Measurements from ENCODE around the gene IGLL1.
"Not testable (repeated sequence)": the region's sequence is repeated elsewhere in the genome, so short reads cannot be mapped to it uniquely, and the experiment has no call there.

Gene IGLL1

DNA sequence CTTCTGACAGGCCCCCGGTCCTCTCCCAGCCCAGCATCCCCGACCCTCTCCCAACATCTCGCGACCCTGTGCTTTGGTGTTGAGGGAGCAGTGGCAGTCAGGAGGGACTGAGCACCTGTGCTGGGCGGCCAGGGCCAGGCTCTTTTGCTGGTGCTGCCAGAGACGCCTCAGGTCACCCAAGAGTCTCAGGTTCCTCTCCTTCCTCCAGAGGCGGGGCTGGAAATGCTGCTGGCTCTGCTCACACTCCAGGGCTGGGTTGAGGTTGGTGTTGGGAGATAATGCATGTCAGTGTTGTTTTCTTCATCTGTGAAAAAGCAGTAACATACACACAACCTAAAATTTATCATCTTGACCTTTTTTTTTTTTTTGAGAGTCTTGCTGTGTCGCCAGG, 1.2 kb upstream of the IGLL1 start:
- no peaks in the 10 kb centered on the region for H3K27me3 ChIP-seq (ENCODE audit: low read depth, low read length)
- no peak overlapping the region for H3K27ac ChIP-seq (ENCODE audit: low read length)
- no peaks in the 10 kb centered on the region for H3K9me3 ChIP-seq (ENCODE audit: control insufficient read depth in 1 of 2, low read length in 2 of 2)
- H3K36me3 ChIP-seq (ENCODE audit: control insufficient read depth in 1 of 2, insufficient read depth in 2 of 2, low read length in 2 of 2), result no peaks in the 10 kb centered on the region
- H3K4me3 ChIP-seq (ENCODE audit: low read depth in 1 of 2, low read length in 2 of 2), result no peak overlapping the region
- no peaks in the 10 kb centered on the region for H3K4me1 ChIP-seq (ENCODE audit: control insufficient read depth in 1 of 2, insufficient read depth in 2 of 2, low read length in 2 of 2)

GRCh38 chr22:23580576-23581259, 628 bp upstream of the IGLL1 start:
- Histone ChIP-seq H3K36me3 (ENCODE audit: control insufficient read depth in 1 of 2, insufficient read depth in 2 of 2, low read length in 2 of 2) (no peaks in the 10 kb centered on the region), H3K4me3 (ENCODE audit: low read depth in 1 of 2, low read length in 2 of 2) (no peak overlapping the region), H3K27me3 (ENCODE audit: low read depth, low read length) (no peaks in the 10 kb centered on the region), H3K27ac (ENCODE audit: low read length) (no peak overlapping the region), H3K4me1 (ENCODE audit: control insufficient read depth in 1 of 2, insufficient read depth in 2 of 2, low read length in 2 of 2) (no peaks in the 10 kb centered on the region), H3K9me3 (ENCODE audit: control insufficient read depth in 1 of 2, low read length in 2 of 2) (no peaks in the 10 kb centered on the region)

- Histone ChIP-seq H3K9me3 (ENCODE audit: control insufficient read depth in 1 of 2, low read length in 2 of 2) (no peaks in the 10 kb centered on the region), H3K4me1 (ENCODE audit: control insufficient read depth in 1 of 2, insufficient read depth in 2 of 2, low read length in 2 of 2) (no peaks in the 10 kb centered on the region), H3K27me3 (ENCODE audit: low read depth, low read length) (no peaks in the 10 kb centered on the region), H3K36me3 (ENCODE audit: control insufficient read depth in 1 of 2, insufficient read depth in 2 of 2, low read length in 2 of 2) (no peaks in the 10 kb centered on the region), H3K4me3 (ENCODE audit: low read depth in 1 of 2, low read length in 2 of 2) (no peak overlapping the region), H3K27ac (ENCODE audit: low read length) (no peak overlapping the region)
Measured at GRCh38 chr22:23579280-23579679, 810 bp downstream of the IGLL1 start.

- H3K4me1 ChIP-seq (ENCODE audit: control insufficient read depth in 1 of 2, insufficient read depth in 2 of 2, low read length in 2 of 2), result no peaks in the 10 kb centered on the region
- H3K27me3 ChIP-seq (ENCODE audit: low read depth, low read length), result no peaks in the 10 kb centered on the region
- H3K36me3 ChIP-seq (ENCODE audit: control insufficient read depth in 1 of 2, insufficient read depth in 2 of 2, low read length in 2 of 2), result no peaks in the 10 kb centered on the region
- no peaks in the 10 kb centered on the region for H3K9me3 ChIP-seq (ENCODE audit: control insufficient read depth in 1 of 2, low read length in 2 of 2)
- H3K4me3 ChIP-seq (ENCODE audit: low read depth in 1 of 2, low read length in 2 of 2), result no peak overlapping the region
- H3K27ac ChIP-seq (ENCODE audit: low read length), result no peak overlapping the region
Measured at GRCh38 chr22:23578306-23578705, 1.8 kb downstream of the IGLL1 start.

GRCh38 chr22:23576681-23577080, 3.4 kb downstream of the IGLL1 start:
- Histone ChIP-seq H3K36me3 (ENCODE audit: control insufficient read depth in 1 of 2, insufficient read depth in 2 of 2, low read length in 2 of 2) (no peaks in the 10 kb centered on the region), H3K27ac (ENCODE audit: low read length) (no peak overlapping the region), H3K4me1 (ENCODE audit: control insufficient read depth in 1 of 2, insufficient read depth in 2 of 2, low read length in 2 of 2) (no peaks in the 10 kb centered on the region), H3K4me3 (ENCODE audit: low read depth in 1 of 2, low read length in 2 of 2) (no peak overlapping the region), H3K27me3 (ENCODE audit: low read depth, low read length) (no peaks in the 10 kb centered on the region), H3K9me3 (ENCODE audit: control insufficient read depth in 1 of 2, low read length in 2 of 2) (peaks cover 0 to 2% of the 10 kb centered on the region in 2 donors)

DNA sequence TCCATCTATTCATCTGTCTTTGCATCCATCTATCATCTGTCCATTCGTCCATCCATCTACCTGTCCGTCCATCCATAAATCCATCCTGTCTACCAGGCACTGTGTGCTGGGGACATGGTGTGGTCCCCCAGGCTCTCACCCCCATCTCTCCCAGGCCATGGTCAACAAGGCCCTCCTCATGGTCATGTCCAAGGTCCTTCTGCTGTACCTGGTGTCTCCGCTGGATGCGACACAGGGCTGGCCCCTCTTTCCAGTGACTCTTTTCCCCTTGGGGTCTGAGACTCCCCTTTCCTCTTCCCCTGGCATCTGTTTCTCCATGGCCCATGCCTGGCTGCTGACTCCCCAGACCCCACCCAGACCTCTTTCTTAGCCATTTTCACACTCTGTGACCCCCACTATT, 4.5 kb downstream of the IGLL1 start:
- H3K27me3 ChIP-seq (ENCODE audit: low read depth, low read length), result no peaks in the 10 kb centered on the region
- peaks cover 0 to 2% of the 10 kb centered on the region in 2 donors for H3K9me3 ChIP-seq (ENCODE audit: control insufficient read depth in 1 of 2, low read length in 2 of 2)
- no peak overlapping the region for H3K27ac ChIP-seq (ENCODE audit: low read length)
- no peaks in the 10 kb centered on the region for H3K36me3 ChIP-seq (ENCODE audit: control insufficient read depth in 1 of 2, insufficient read depth in 2 of 2, low read length in 2 of 2)
- H3K4me1 ChIP-seq (ENCODE audit: control insufficient read depth in 1 of 2, insufficient read depth in 2 of 2, low read length in 2 of 2), result no peaks in the 10 kb centered on the region
- no peak overlapping the region for H3K4me3 ChIP-seq (ENCODE audit: low read depth in 1 of 2, low read length in 2 of 2)

DNA sequence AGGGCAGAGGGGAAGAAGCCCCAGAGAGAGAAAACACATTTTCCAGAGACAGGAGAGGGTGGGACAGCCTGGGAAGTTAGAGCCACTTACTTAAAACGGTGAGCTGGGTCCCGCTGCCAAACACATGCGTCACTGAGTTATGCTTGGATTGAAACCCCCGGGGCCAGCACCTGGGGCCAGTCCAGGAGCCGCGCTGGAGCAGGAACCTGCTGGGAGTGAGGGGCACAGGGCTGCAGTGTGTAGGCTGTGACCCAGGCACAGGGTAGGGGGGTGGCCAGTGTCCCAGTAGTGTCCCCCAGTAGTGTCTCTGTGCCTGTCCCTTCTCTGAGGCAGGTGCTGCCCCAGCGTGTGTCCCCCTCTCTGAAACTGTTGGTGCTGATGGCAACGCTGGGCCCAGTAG, 5.2 kb downstream of the IGLL1 start:
- Histone ChIP-seq H3K4me1 (ENCODE audit: control insufficient read depth in 1 of 2, insufficient read depth in 2 of 2, low read length in 2 of 2) (no peaks in the 10 kb centered on the region), H3K36me3 (ENCODE audit: control insufficient read depth in 1 of 2, insufficient read depth in 2 of 2, low read length in 2 of 2) (no peaks in the 10 kb centered on the region), H3K27ac (ENCODE audit: low read length) (no peak overlapping the region), H3K4me3 (ENCODE audit: low read depth in 1 of 2, low read length in 2 of 2) (no peak overlapping the region), H3K9me3 (ENCODE audit: control insufficient read depth in 1 of 2, low read length in 2 of 2) (peaks cover 0 to 2% of the 10 kb centered on the region in 2 donors), H3K27me3 (ENCODE audit: low read depth, low read length) (no peaks in the 10 kb centered on the region)

DNA sequence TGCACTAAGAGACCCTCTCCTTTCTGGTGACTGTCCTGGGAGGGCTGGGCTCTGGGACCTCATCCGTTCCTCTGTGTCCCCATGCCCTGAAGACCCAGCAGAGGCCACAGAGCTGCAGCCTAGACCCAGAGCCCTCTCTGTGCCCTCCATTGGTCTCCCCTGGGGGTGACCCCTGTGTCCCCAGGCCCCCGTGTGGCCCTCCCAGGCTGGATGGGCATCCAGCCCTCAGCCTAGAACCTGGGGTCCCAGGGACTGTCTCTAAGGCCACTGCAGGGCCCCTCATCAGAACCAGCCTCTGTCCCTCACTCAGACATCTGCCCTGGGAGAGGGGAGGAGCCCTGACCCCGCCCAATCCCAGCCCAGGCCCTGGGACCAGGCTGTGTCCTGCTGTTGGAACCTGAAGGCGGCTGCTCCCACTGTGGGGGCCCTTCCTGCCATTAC, 5.7 kb downstream of the IGLL1 start:
- Histone ChIP-seq H3K9me3 (ENCODE audit: control insufficient read depth in 1 of 2, low read length in 2 of 2) (peaks cover 0 to 2% of the 10 kb centered on the region in 2 donors), H3K4me3 (ENCODE audit: low read depth in 1 of 2, low read length in 2 of 2) (no peak overlapping the region), H3K4me1 (ENCODE audit: control insufficient read depth in 1 of 2, insufficient read depth in 2 of 2, low read length in 2 of 2) (no peaks in the 10 kb centered on the region), H3K27me3 (ENCODE audit: low read depth, low read length) (no peaks in the 10 kb centered on the region), H3K27ac (ENCODE audit: low read length) (no peak overlapping the region), H3K36me3 (ENCODE audit: control insufficient read depth in 1 of 2, insufficient read depth in 2 of 2, low read length in 2 of 2) (no peaks in the 10 kb centered on the region)

- H3K4me3 ChIP-seq (ENCODE audit: low read depth in 1 of 2, low read length in 2 of 2), result not testable (repeated sequence)
Measured at GRCh38 chr22:23573701-23574235, 6.3 kb downstream of the IGLL1 start.

DNA sequence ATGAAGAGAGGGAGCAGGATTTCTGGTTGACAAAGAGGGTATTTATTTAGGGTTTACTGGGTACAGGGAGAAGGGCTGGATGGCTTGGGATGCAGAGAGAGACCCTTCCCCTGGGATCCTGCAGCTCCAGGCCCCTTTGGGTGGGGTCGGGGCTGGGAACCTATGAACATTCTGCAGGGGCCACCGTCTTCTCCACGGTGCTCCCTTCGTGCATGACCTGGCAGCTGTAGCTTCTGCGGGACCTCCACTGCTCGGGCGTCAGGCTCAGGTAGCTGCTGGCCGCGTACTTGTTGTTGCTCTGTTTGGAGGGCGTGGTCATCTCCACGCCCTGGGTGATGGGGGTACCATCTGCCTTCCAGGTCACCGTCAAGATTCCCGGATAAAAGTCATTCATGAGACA, 7.0 kb downstream of the IGLL1 start:
- H3K36me3 ChIP-seq (ENCODE audit: control insufficient read depth in 1 of 2, insufficient read depth in 2 of 2, low read length in 2 of 2); H3K27me3 ChIP-seq (ENCODE audit: low read depth, low read length); H3K4me3 ChIP-seq (ENCODE audit: low read depth in 1 of 2, low read length in 2 of 2); H3K27ac ChIP-seq (ENCODE audit: low read length); H3K9me3 ChIP-seq (ENCODE audit: control insufficient read depth in 1 of 2, low read length in 2 of 2); H3K4me1 ChIP-seq (ENCODE audit: control insufficient read depth in 1 of 2, insufficient read depth in 2 of 2, low read length in 2 of 2): not testable (repeated sequence)

More at GRCh38 chr22:23573701-23574235, 6.3 kb downstream of the IGLL1 start:
- H3K9me3 ChIP-seq (ENCODE audit: control insufficient read depth in 1 of 2, low read length in 2 of 2); H3K27me3 ChIP-seq (ENCODE audit: low read depth, low read length); H3K4me1 ChIP-seq (ENCODE audit: control insufficient read depth in 1 of 2, insufficient read depth in 2 of 2, low read length in 2 of 2); H3K27ac ChIP-seq (ENCODE audit: low read length); H3K36me3 ChIP-seq (ENCODE audit: control insufficient read depth in 1 of 2, insufficient read depth in 2 of 2, low read length in 2 of 2): not testable (repeated sequence)

- Histone ChIP-seq H3K9me3 (ENCODE audit: control insufficient read depth in 1 of 2, low read length in 2 of 2) (peaks cover 0 to 2% of the 10 kb centered on the region in 2 donors), H3K36me3 (ENCODE audit: control insufficient read depth in 1 of 2, insufficient read depth in 2 of 2, low read length in 2 of 2) (no peaks in the 10 kb centered on the region), H3K27ac (ENCODE audit: low read length) (no peak overlapping the region), H3K4me3 (ENCODE audit: low read depth in 1 of 2, low read length in 2 of 2) (no peak overlapping the region), H3K27me3 (ENCODE audit: low read depth, low read length) (no peaks in the 10 kb centered on the region), H3K4me1 (ENCODE audit: control insufficient read depth in 1 of 2, insufficient read depth in 2 of 2, low read length in 2 of 2) (no peaks in the 10 kb centered on the region)
Measured at GRCh38 chr22:23571486-23571885, 8.6 kb downstream of the IGLL1 start.

DNA sequence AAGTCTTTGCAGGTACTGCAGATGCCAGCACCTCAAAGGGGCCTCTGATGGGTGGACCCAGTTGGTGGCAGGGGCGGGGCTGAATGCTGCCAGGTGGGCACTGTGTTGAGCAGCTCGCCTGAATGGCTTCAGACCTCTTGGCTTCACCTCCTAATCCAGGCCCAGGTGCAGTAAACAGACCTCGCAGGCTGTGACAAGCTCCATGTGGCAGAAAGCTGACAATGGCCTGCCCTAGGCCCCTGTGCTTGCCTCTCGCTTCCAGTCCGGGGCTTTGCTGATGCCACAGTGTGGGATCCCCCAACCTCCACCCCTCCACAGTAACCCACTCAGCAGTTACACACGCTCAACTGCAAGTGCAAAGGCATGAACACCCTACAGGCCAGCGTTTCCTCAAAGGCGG, 9.4 kb downstream of the IGLL1 start:
- H3K36me3 ChIP-seq (ENCODE audit: control insufficient read depth in 1 of 2, insufficient read depth in 2 of 2, low read length in 2 of 2), result no peaks in the 10 kb centered on the region
- peaks cover 0 to 2% of the 10 kb centered on the region in 2 donors for H3K9me3 ChIP-seq (ENCODE audit: control insufficient read depth in 1 of 2, low read length in 2 of 2)
- H3K27ac ChIP-seq (ENCODE audit: low read length), result no peak overlapping the region
- H3K4me1 ChIP-seq (ENCODE audit: control insufficient read depth in 1 of 2, insufficient read depth in 2 of 2, low read length in 2 of 2), result peaks cover 0 to 7% of the 10 kb centered on the region in 2 donors
- peaks cover 4% of the 10 kb centered on the region for H3K27me3 ChIP-seq (ENCODE audit: low read depth, low read length)
- H3K4me3 ChIP-seq (ENCODE audit: low read depth in 1 of 2, low read length in 2 of 2), result no peak overlapping the region

All from muscle layer of duodenum (tissue), 2 donors.